Ectodermal cell (in vitro differentiated cells): ENCODE measurements around the gene NCAN.

Experiments used
- H3K27ac ChIP-seq: 2 replicates; pipeline ENCODE4 v1.7.0; 2013; ENCODE audit warnings: mild to moderate bottlenecking, low read depth, low read length; ENCODE audit not compliant: insufficient read depth, poor library complexity, severe bottlenecking
- H3K27me3 ChIP-seq: 2 replicates; pipeline ENCODE4 v1.7.0; 2013; ENCODE audit warnings: mild to moderate bottlenecking, low read length; ENCODE audit not compliant: insufficient read depth, control insufficient read depth, poor library complexity, severe bottlenecking
- H3K36me3 ChIP-seq: one replicate; pipeline ENCODE4 v1.7.0; 2013; ENCODE audit warnings: low read length; ENCODE audit not compliant: control insufficient read depth, insufficient read depth
- H3K4me1 ChIP-seq: one replicate; pipeline ENCODE4 v1.7.0; 2013; ENCODE audit warnings: low read length; ENCODE audit not compliant: control insufficient read depth, insufficient read depth
- H3K4me3 ChIP-seq: 2 replicates; pipeline ENCODE4 v1.7.0; 2013; ENCODE audit warnings: low read depth, low read length, control low read depth; ENCODE audit not compliant: insufficient read depth
- H3K9me3 ChIP-seq: 2 replicates; pipeline ENCODE4 v1.7.0; 2013; ENCODE audit warnings: mild to moderate bottlenecking, low read length, moderate library complexity; ENCODE audit not compliant: control insufficient read depth
- WGBS, 2 experiments: methylation state at CpG; one replicate each; pipeline ENCODE4 v1.1.7; 2013; ENCODE audit warnings: missing lambda C conversion rate in 2 of 2; 5-methylcytosine and 5-hydroxymethylcytosine counted together

The NCAN gene

DNA sequence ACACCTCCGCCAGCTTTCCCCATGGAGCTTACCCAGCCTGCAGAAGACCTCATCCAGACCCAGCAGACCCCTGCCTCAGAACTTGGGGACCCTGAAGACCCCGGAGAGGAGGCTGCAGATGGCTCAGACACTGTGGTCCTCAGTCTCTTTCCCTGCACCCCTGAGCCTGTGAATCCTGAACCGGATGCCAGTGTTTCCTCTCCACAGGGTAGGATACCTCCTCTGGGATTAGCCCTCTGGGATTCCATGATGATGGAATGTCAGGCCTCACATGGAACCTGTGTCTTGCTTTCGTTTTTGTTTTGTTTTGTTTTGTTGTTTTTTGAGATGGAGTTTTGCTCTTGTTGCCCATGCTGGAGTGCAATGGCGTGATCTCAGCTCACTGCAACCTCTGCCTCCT is 17.8 kb upstream of the NCAN start:
- 90 to 91% methylated on average over 5 of the region's 5 CpGs for WGBS, 2 experiments
- H3K4me1 ChIP-seq = peaks cover 2% of the 10 kb centered on the region
- H3K4me3 ChIP-seq = no peak overlapping the region
- H3K9me3 ChIP-seq = no peaks in the 10 kb centered on the region
- peaks cover 13% of the 10 kb centered on the region for H3K36me3 ChIP-seq
- H3K27me3 ChIP-seq = no peaks in the 10 kb centered on the region
- H3K27ac ChIP-seq = no peak overlapping the region

DNA sequence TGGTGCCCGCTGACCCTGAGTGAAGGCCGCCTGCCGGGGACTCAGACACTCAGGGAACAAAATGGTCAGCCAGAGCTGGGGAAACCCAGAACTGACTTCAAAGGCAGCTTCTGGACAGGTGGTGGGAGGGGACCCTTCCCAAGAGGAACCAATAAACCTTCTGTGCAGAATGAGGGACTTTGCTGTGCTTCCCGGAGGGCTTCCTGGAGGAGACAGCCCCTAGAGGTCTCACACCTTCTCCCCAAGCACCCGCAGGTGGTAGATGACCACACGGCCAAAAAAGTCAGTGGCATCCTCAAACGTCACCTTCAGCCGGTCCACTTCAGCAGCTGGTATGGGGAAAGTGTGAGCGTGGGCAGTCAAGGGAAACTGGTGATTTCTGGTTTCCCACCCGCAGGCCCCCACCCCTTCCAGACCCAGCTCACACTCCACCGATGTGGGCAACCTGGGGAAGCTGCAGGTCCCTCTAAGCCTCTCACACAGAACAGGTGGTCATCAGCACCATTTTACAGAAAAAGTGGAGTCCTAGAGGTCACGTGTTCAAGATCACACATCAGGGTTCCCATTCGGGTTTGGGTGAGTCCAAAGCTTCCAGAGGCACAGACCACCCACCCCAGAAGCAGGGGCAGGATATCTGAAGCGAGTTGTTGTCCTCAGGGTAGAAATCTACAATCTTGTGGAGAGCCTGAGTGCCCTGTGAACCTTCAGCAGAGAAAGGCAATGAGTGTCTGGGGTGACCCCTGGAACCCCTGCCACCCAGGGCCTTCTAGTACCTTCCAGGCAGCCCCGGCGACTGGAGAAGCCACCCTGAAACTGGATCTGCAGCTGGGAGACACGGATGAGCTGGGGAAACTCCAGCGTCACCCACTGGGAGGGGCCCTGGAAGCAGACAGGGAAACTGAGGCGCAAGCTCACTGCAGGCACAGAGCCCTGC is 9.8 kb upstream of the NCAN start:
- H3K9me3 ChIP-seq = no peaks in the 10 kb centered on the region
- H3K4me1 ChIP-seq = peaks cover 6% of the 10 kb centered on the region
- H3K27ac ChIP-seq = no peak overlapping the region
- H3K4me3 ChIP-seq = peak overlapping the region; percentile 71
- peaks cover 25% of the 10 kb centered on the region for H3K36me3 ChIP-seq
- WGBS, 2 experiments = 90 to 92% methylated on average over 19 of the region's 19 CpGs
- peaks cover 22% of the 10 kb centered on the region for H3K27me3 ChIP-seq

DNA sequence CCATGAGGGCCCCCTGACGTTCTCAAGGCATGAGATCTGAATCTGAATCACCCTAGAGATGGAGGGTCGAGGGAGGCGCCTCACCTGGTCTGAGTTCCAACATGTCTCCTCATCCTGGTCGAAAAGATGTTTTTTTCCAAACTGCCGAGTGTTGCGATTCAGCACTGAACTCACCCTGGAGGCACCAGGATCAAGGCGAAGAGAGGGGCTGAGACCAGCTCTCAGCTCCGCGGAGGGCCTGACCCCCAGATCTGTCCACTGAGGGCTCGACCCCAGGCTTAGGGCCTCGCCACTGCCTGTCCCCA is 9.1 kb upstream of the NCAN start:
- no peak overlapping the region for H3K27ac ChIP-seq
- no peaks in the 10 kb centered on the region for H3K9me3 ChIP-seq
- peaks cover 29% of the 10 kb centered on the region for H3K27me3 ChIP-seq
- WGBS, 2 experiments = 44 to 49% methylated on average over 11 of the region's 11 CpGs
- H3K36me3 ChIP-seq = peaks cover 21% of the 10 kb centered on the region
- H3K4me1 ChIP-seq = peaks cover 6% of the 10 kb centered on the region
- H3K4me3 ChIP-seq = peak overlapping the region; percentile 71

DNA sequence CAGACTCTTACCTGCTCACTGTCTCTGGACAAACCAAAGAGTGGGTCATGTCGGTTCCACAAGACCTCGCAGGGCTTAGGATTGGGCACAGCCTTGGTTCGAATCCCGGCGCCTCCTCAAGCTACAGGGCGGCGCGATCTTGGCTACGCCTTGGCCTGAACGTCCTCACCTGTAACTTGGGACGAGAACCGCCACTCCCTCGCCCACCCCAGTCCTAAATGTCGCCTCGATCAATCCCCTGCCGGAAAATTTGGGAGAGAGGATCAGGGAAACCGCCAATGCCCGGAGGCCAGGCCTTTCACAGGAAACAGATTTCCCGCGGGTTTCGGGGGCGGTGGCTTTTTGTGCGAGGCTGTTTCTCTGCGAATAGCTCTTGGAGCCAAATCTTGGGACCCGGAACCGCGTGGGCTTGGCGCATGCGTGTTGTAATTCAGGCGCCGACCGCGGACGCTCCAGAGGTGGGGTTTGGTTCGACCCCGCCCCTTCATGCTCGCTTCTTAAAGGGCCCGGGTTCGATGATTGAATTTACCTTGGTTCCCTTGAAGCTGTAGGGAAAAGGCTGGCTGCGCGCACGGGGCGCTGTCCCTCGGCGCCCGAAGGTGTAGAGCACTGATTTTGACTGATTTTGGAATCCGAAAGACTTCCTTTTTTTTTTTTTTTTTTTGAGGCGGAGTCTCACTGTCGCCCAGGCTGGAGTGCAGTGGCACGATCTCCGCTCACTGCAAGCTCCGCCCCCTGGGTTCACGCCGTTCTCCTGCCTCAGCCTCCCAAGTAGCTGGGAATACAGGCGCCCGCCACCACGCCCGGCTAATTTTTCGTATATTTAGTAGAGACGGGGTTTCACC is 8.5 kb upstream of the NCAN start, which contains the start of gene NR2C2AP:
Gene NR2C2AP (minus strand): TSS at position 403 of the 845 bp plus-strand sequence. CDS start 354 bp downstream, at position 49.
- Histone ChIP-seq H3K27me3 (peaks cover 30% of the 10 kb centered on the region), H3K9me3 (no peaks in the 10 kb centered on the region), H3K27ac (no peak within 1 kb of the TSS), H3K4me3 (peak within 1 kb of the TSS; percentile 71), H3K36me3 (peaks cover 21% of the 10 kb centered on the region), H3K4me1 (peaks cover 9% of the 10 kb centered on the region)
- WGBS, 2 experiments = 11 to 12% methylated on average over 60 of the region's 60 CpGs

DNA sequence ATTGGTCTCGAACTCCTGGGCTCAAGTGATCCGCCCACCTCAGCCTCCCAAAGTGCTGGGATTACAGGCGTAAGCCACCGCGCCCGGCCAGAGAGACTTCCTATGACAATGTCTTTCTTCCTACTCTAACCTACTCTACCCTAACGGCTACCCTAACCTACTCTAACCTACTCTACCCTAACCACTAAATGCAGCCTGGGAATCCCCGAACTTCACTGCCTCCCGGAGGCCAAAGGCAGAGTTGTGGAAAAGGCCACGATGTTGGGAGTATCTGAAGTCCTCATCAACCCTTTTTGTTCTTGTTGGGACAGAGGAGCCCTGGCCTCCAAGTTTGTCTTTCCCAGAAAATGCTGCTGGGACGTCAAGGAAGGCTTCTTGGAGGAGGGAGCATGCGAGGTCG is 7.6 kb upstream of the NCAN start:
- no peak overlapping the region for H3K4me3 ChIP-seq
- H3K27me3 ChIP-seq = peaks cover 37% of the 10 kb centered on the region
- 64 to 65% methylated on average over 13 of the region's 13 CpGs for WGBS, 2 experiments

DNA sequence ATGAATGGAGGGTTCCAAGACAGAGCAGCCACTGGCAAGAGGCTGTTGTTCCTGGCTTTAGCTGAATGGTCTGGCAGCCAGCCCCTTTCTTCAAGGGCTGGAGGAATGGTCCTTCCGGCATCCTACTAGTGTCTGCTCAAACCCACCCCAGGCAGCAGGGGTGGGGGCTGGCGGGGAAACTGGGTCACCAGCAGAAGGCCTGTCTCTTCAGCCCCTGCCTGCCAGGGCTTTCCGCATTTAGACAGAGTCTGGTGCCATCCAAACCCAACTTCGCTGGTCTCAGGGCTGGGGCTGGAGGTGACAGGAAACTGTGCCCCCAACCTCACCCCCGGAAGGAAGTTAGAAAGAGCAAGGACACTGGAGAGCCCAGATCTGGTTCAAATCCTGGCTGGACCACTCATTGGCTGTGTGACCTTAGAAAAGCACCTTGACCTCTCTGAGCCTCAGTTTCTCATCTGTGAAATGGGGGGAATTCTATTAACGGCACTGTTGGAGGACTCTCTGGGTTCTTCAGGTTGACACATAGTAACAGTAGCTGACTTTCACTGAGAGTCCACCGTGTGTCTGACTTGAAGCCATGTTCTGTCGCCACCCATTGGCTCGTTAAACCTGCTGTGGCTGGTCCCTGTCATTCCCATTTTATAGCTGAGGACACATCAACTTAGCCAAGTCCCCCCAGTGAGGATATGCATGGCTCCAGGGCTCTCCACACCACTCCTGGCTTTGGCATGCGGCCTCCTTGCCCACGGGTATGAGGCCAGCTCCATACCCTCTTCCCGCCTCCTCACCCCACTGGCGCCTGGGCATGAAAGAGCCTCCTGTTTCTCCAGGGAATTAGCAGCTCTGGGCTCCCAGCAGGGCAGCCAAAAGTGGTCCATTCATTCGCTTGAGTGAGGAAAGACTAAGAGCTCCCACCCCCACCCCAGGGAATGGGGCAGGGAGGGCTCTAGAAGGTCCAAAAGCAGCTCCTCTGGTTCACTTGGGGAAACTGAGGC is 6.0 kb upstream of the NCAN start:
- Histone ChIP-seq H3K27me3 (peaks cover 52% of the 10 kb centered on the region), H3K9me3 (no peaks in the 10 kb centered on the region), H3K27ac (no peak overlapping the region), H3K4me1 (peaks cover 9% of the 10 kb centered on the region), H3K36me3 (peaks cover 9% of the 10 kb centered on the region), H3K4me3 (no peak overlapping the region)
- WGBS, 2 experiments = 63 to 66% methylated on average over 14 of the region's 14 CpGs

More for the DNA sequence above, 7.6 kb upstream of the NCAN start:
- H3K27ac ChIP-seq = no peak overlapping the region
- no peaks in the 10 kb centered on the region for H3K9me3 ChIP-seq
- peaks cover 13% of the 10 kb centered on the region for H3K36me3 ChIP-seq
- peaks cover 9% of the 10 kb centered on the region for H3K4me1 ChIP-seq

DNA sequence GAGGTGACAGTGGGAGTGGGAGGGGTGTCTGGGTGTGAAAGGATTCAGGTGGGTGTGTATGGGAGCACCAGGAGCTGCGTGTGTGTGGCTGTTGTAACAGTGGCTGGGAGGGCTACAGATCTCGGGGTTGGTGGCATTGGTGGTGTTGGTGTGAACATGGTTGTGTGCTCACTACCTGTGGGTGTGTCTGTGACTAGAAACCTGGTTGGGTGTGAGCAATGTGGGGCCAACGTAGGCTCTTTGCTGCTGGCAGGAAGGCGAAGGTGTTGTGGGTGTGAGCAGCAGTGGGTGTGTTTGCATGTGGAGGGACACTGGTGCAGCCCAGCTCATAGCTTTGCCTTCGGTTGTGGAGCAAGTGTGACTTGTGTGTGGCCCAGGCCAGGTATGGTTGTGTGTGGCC is 4.8 kb upstream of the NCAN start:
- Histone ChIP-seq H3K4me3 (no peak overlapping the region), H3K36me3 (no peaks in the 10 kb centered on the region), H3K4me1 (peaks cover 9% of the 10 kb centered on the region), H3K27me3 (peaks cover 64% of the 10 kb centered on the region), H3K27ac (no peak overlapping the region), H3K9me3 (no peaks in the 10 kb centered on the region)
- 68 to 75% methylated on average over 5 of the region's 5 CpGs for WGBS, 2 experiments

DNA sequence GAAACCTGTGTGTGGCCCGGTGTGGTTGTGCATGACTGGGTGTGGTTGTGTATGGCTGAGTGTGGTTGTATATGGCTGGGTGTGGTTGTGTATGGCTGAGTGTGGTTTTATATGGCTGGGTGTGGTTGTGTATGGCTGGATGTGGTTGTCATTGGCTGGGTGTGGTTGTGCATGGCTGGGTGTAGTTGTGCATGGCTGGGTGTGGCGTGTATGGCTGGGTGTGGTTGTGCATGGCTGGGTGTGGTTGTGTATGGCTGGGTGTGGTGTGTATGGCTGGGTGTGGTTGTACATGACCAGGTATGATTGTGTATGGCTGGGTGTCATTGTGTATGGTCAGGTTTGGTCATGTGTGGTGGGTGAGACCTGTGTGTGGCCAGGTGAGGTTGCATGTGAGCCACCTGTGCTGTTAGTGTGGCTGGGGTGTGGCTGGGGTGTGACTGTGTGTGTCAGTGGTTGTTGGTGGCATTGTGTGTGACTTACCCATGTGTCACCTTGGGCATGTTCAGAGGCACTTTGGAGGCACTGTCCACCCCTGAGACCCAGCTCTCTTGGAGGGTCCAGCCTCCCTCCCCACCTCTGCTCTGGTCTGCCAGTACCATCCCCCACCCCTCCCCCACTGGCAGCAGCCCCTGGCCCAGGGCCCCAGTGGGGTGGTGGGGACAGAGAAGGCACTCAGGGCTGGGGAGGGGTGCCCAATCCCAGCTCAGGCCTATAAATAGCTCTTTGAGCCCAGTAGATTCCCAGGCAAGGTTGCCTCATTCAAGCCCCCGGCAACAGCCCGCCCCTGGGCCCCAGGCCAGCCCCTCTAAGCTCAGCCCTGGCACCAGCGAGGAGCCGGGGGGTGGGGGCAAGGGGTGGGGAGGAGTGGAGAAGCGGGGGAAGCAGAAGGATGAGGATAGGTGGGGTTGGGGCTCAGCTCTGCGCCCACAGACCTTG is 3.9 kb upstream of the NCAN start:
- Histone ChIP-seq H3K27ac (no peak overlapping the region), H3K36me3 (no peaks in the 10 kb centered on the region), H3K9me3 (no peaks in the 10 kb centered on the region), H3K27me3 (peaks cover 74% of the 10 kb centered on the region), H3K4me1 (peaks cover 15% of the 10 kb centered on the region), H3K4me3 (no peak overlapping the region)
- 56 to 77% methylated on average over 5 to 8 of the region's 8 CpGs for WGBS, 2 experiments

DNA sequence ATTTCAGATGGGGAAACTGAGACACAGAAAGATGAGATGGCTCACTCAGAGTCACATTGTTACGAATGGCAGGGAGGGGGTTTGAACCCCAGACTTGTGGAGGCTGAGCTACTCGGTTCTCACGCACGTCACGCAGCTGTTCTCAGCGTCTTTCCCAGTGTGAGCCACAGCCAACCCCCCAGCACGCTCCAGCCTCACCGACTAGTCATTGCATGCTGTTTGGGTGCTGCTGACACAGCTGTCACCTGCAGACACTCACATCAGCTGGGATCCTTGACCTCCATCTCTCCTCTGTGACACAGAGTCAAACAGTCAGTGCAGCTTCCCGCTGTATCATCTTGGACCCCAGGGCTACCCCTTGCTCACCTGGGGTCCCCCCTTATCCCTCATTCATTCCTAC is 2.4 kb upstream of the NCAN start:
- no peak overlapping the region for H3K4me3 ChIP-seq
- no peak overlapping the region for H3K27ac ChIP-seq
- peaks cover 15% of the 10 kb centered on the region for H3K4me1 ChIP-seq
- 59 to 63% methylated on average over 9 of the region's 9 CpGs for whole genome bisulfite sequencing, 2 experiments
- no peaks in the 10 kb centered on the region for H3K36me3 ChIP-seq
- peaks cover 83% of the 10 kb centered on the region for H3K27me3 ChIP-seq
- H3K9me3 ChIP-seq = no peaks in the 10 kb centered on the region
